IMR-90 (cell line): ENCODE results near the gene TUBB4A. TPM values are rescaled to one million over a fixed set of nuclear protein-coding genes. Genes with fewer than 3 reads are reported as not detected.

Experiments used
- ATAC-seq: fragments of 200-7000 bp; cut with Tn5 transposase; 2 replicates; pipeline ENCODE4 v1.9.1; 2020; ENCODE audit warnings: low read depth, mild to moderate bottlenecking, moderate library complexity
- BruUV-seq: library from RNA; stranded (reverse); fragments of 400-500 nt; replicated peaks from 2 replicates; lab custom pipeline; 2021; lab: Mats Ljungman, UMichigan
- CTCF ChIA-PET: fragments of 300-600 bp; formaldehyde crosslinking; extraction: SDS; loops from one replicate; lab custom pipeline; 2021; ENCODE audit warnings: antibody characterized with exemption; lab: Yijun Ruan, JAX
- POLR2A ChIA-PET: fragments of 300-600 bp; sonication (Branson Sonifier 250); formaldehyde crosslinking; loops from one replicate; lab custom pipeline; 2022; ENCODE audit warnings: antibody characterized with exemption; ENCODE audit not compliant: unreplicated experiment; lab: Charles Lee
- DNase-seq: peaks from one replicate; pipeline ENCODE4 v3.0.0; 2013
- H2AFZ ChIP-seq: replicated peaks from 2 replicates; pipeline ENCODE3; 2013; ENCODE audit warnings: low read length, mild to moderate bottlenecking; ENCODE audit not compliant: poor library complexity
- H2AK5ac ChIP-seq: 2 replicates; pipeline ENCODE4 v1.6.1; 2013; ENCODE audit warnings: low read depth, low read length, inconsistent platforms
- H2AK9ac ChIP-seq: replicated peaks from 2 replicates; pipeline ENCODE3; 2013; ENCODE audit warnings: mild to moderate bottlenecking, low read depth, low read length, moderate library complexity; ENCODE audit not compliant: poor library complexity
- H2BK120ac ChIP-seq: 2 replicates; pipeline ENCODE4 v1.6.1; 2013; ENCODE audit warnings: low read depth, low read length, inconsistent platforms
- H2BK15ac ChIP-seq: 3 replicates; pipeline ENCODE4 v1.6.1; 2013; ENCODE audit warnings: low read depth, low read length, inconsistent platforms
- H2BK20ac ChIP-seq: 2 replicates; pipeline ENCODE4 v1.6.1; 2013; ENCODE audit warnings: low read depth, mild to moderate bottlenecking, inconsistent platforms, low read length, moderate library complexity
- H2BK5ac ChIP-seq: 2 replicates; pipeline ENCODE4 v1.6.1; 2013; ENCODE audit warnings: mild to moderate bottlenecking, low read depth, low read length, inconsistent platforms; ENCODE audit not compliant: poor library complexity, severe bottlenecking
- H3K14ac ChIP-seq: replicated peaks from 2 replicates; pipeline ENCODE4 v1.6.1; 2013; ENCODE audit warnings: low read depth, low read length, inconsistent platforms
- H3K18ac ChIP-seq: 2 replicates; pipeline ENCODE4 v1.6.1; 2013; ENCODE audit warnings: low read depth, low read length, control low read depth
- H3K23ac ChIP-seq: 2 replicates; pipeline ENCODE4 v1.6.1; 2013; ENCODE audit warnings: low read depth, low read length, inconsistent platforms
- H3K27ac ChIP-seq: 2 replicates; pipeline ENCODE4 v1.5.1; 2013; ENCODE audit warnings: mild to moderate bottlenecking, control low read depth, low read length; ENCODE audit not compliant: insufficient read depth
- H3K27me3 ChIP-seq: 2 replicates; pipeline ENCODE4 v1.6.1; 2013; ENCODE audit warnings: low read length; ENCODE audit not compliant: control insufficient read depth, insufficient read depth
- H3K36me3 ChIP-seq: 2 replicates; pipeline ENCODE4 v1.6.1; 2013; ENCODE audit warnings: low read length, mixed read lengths; ENCODE audit not compliant: control insufficient read depth, insufficient read depth
- H3K4ac ChIP-seq: 2 replicates; pipeline ENCODE4 v1.6.1; 2013; ENCODE audit warnings: low read depth, low read length, inconsistent platforms
- H3K4me1 ChIP-seq: 2 replicates; pipeline ENCODE4 v1.6.1; 2013; ENCODE audit warnings: low read length, mixed read lengths; ENCODE audit not compliant: control insufficient read depth, insufficient read depth
- H3K4me2 ChIP-seq: 2 replicates; pipeline ENCODE4 v1.6.1; 2013; ENCODE audit warnings: low read depth, mild to moderate bottlenecking, control low read depth, low read length, moderate library complexity
- H3K4me3 ChIP-seq: 2 replicates; pipeline ENCODE4 v1.5.1; 2013; ENCODE audit warnings: low read depth, mild to moderate bottlenecking, control low read depth, low read length, moderate library complexity; ENCODE audit not compliant: insufficient read depth
- H3K56ac ChIP-seq: 2 replicates; pipeline ENCODE4 v1.6.1; 2013; ENCODE audit warnings: low read length, inconsistent platforms; ENCODE audit not compliant: insufficient read depth; ENCODE audit errors: extremely low read depth
- H3K79me1 ChIP-seq, 2 experiments: 2 replicates each; pipeline ENCODE4 v1.6.1; 2013; ENCODE audit warnings: low read length in 2 of 2, inconsistent platforms in 1 of 2, low read depth in 1 of 2
- H3K9ac ChIP-seq: 2 replicates; pipeline ENCODE4 v1.6.1; 2013; ENCODE audit warnings: low read depth, low read length, control low read depth
- H3K9me1 ChIP-seq: 2 replicates; pipeline ENCODE4 v1.6.1; 2013; ENCODE audit warnings: low read length, inconsistent platforms; ENCODE audit not compliant: insufficient read depth
- H3K9me3 ChIP-seq: 2 replicates; pipeline ENCODE4 v1.6.1; 2013; ENCODE audit warnings: low read length; ENCODE audit not compliant: control insufficient read depth, insufficient read depth
- H4K20me1 ChIP-seq: 2 replicates; pipeline ENCODE4 v1.6.1; 2013; ENCODE audit warnings: low read length, inconsistent platforms; ENCODE audit not compliant: insufficient read depth
- H4K5ac ChIP-seq: 2 replicates; pipeline ENCODE4 v1.6.1; 2013; ENCODE audit warnings: mild to moderate bottlenecking, low read depth, low read length, control low read depth
- H4K8ac ChIP-seq, 2 experiments: 2 replicates each; pipeline ENCODE4 v1.6.1; 2013; ENCODE audit warnings: low read depth in 2 of 2, low read length in 2 of 2, control low read depth in 1 of 2, inconsistent platforms in 1 of 2
- H4K91ac ChIP-seq: 2 replicates; pipeline ENCODE4 v1.6.1; 2013; ENCODE audit warnings: low read depth, low read length, inconsistent platforms; ENCODE audit not compliant: insufficient read depth
- BHLHE40 ChIP-seq: fragments of 150-350 bp; IDR thresholded peaks from 2 replicates; pipeline ENCODE4 v1.6.1; 2016; ENCODE audit warnings: mild to moderate bottlenecking, low read depth, low read length
- MAFK ChIP-seq: IDR thresholded peaks from 2 replicates; pipeline ENCODE4 v1.6.1; 2012; ENCODE audit warnings: low read depth, low read length, improper control_type of control experiment
- NFE2L2 ChIP-seq: fragments of 150-350 bp; IDR thresholded peaks from 2 replicates; pipeline ENCODE4 v1.6.1; 2016; ENCODE audit warnings: low read depth, mild to moderate bottlenecking, low read length
- RCOR1 ChIP-seq: IDR thresholded peaks from 2 replicates; pipeline ENCODE4 v1.6.1; 2012; ENCODE audit warnings: mild to moderate bottlenecking, low read length, improper control_type of control experiment; ENCODE audit not compliant: insufficient replicate concordance
- RFX5 ChIP-seq: IDR thresholded peaks from 2 replicates; pipeline ENCODE4 v1.8.0; 2012; ENCODE audit warnings: low read depth, mild to moderate bottlenecking, low read length, moderate library complexity
- SMC3 ChIP-seq: fragments of 150-350 bp; IDR thresholded peaks from 2 replicates; pipeline ENCODE4 v1.6.1; 2016; ENCODE audit warnings: low read depth, mild to moderate bottlenecking, antibody characterized with exemption, low read length, moderate library complexity
- WGBS, 2 experiments: methylation state at CpG; one replicate each; pipeline versions ENCODE4 v1.1.5 to v1.1.7; 2013; ENCODE audit warnings: missing lambda C conversion rate in 2 of 2; ENCODE audit not compliant: insufficient read length in 1 of 2; ENCODE audit errors: extremely low coverage in 2 of 2; 5-methylcytosine and 5-hydroxymethylcytosine counted together
- dilution Hi-C: fragments of 300-500 bp; cut with HindIII; formaldehyde crosslinking; loops from one replicate; pipeline ENCODE4 v1.14.3; 2018; ENCODE audit warnings: low sequenced_read_pairs; ENCODE audit not compliant: unreplicated experiment
- in situ Hi-C: fragments of 300-500 bp; cut with MboI; formaldehyde crosslinking; loops from 3 replicates; pipeline ENCODE4 v1.14.3; 2019; ENCODE audit warnings: low sequenced_read_pairs, inconsistent platforms, mixed read lengths
- intact Hi-C: fragments of 100-400 bp; cut with micrococcal nuclease; formaldehyde crosslinking; loops from 2 replicates; pipeline ENCODE4 v1.10.0; 2022
- polyA plus RNA-seq, 3 experiments: library from polyadenylated mRNA; depleted of rRNA; stranded (reverse); fragments of >200 nt; gene quantifications; 2 replicates each; pipeline ENCODE4 v1.2.3, GENCODE V29; 2012; ENCODE audit warnings: low replicate concordance in 1 of 3
- total RNA-seq: library from RNA; depleted of rRNA; stranded (reverse); fragments of >200 nt; gene quantifications from 2 replicates; pipeline ENCODE4 v1.2.3, GENCODE V29; 2012
- TF ChIP-seq, protein P1 (sequence below): fragments of 150-350 bp; IDR thresholded peaks from 2 replicates; pipeline ENCODE4 v1.6.1; 2017; ENCODE audit warnings: mild to moderate bottlenecking, antibody characterized with exemption, low read length, low read depth

The TUBB4A gene
- total and polyA plus RNA-seq, 2 of the 4 experiments (the other 2 are of a cell fraction) = not detected

DNA sequence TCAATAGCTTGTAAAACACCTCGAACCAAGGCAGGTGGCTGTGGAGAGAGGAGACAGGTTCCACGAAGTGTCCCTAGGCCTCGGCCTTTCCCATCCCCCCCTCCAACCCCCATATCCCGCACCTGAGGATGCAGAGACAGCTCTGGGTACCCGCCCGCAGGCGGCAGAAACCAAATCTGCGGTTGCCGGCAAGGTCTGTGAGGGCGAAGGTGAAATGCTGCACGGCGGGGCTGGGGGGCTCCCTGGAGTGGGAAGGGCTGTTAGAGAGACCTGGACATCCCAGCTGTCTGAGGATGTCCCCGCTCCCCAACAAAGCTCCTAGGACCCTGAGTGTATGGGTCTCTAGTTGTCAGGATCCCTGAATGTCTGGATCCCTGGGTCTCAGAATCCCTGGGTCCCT, 23.3 kb downstream of the TUBB4A start:
- no peak for DNase-seq
- Histone ChIP-seq H2AK9ac (no peak overlapping the region), H3K4me3 (no peak overlapping the region), H2BK120ac (no peak overlapping the region), H3K18ac (no peak overlapping the region), H4K91ac (no peak overlapping the region), H3K9me3 (peaks cover 3% of the 10 kb centered on the region; the same call in 1 of the 2 replicates), H3K23ac (no peak overlapping the region), H2AFZ (no peak overlapping the region), H3K56ac (no peak overlapping the region), H3K4ac (no peak overlapping the region), H2BK20ac (no peak overlapping the region), H2BK15ac (no peak overlapping the region), H3K14ac (no peak overlapping the region), H3K9me1 (no peaks in the 10 kb centered on the region), H3K9ac (no peak overlapping the region), H3K4me2 (no peak overlapping the region), H3K4me1 (no peaks in the 10 kb centered on the region), H4K5ac (no peak overlapping the region), H3K27ac (no peak overlapping the region), H4K20me1 (no peaks in the 10 kb centered on the region), H4K8ac (no peak overlapping the region), H2BK5ac (no peak overlapping the region), H3K36me3 (no peaks in the 10 kb centered on the region), H3K79me1 (no peaks in the 10 kb centered on the region), H2AK5ac (no peak overlapping the region), H3K27me3 (peaks cover 12% of the 10 kb centered on the region)
- CTCF ChIA-PET = no interaction called here
- BruUV-seq = no TSS peak
- TF ChIP-seq SMC3 (no peak), NFE2L2 (no peak), BHLHE40 (no peak), MAFK (no peak), RCOR1 (no peak), RFX5 (no peak)
- TF ChIP-seq, protein P1, sequence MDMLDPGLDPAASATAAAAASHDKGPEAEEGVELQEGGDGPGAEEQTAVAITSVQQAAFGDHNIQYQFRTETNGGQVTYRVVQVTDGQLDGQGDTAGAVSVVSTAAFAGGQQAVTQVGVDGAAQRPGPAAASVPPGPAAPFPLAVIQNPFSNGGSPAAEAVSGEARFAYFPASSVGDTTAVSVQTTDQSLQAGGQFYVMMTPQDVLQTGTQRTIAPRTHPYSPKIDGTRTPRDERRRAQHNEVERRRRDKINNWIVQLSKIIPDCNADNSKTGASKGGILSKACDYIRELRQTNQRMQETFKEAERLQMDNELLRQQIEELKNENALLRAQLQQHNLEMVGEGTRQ = no peak
- no peak for ATAC-seq
- dilution Hi-C loops (no loop called here), in situ Hi-C loops (no loop called here), intact Hi-C loops (no loop called here)
- POLR2A ChIA-PET = no interaction called here
- 83% methylated on average over 1 of the region's 13 CpGs; no CpG with 5 or more reads in 1 of the 2 experiments for WGBS, 2 experiments
